ENCODE measurements around the gene TUG1.

Gene TUG1

GRCh38 chr22:31005535-31005934, 36.5 kb downstream of the TUG1 start:
- no peak for DNase-seq

DNA sequence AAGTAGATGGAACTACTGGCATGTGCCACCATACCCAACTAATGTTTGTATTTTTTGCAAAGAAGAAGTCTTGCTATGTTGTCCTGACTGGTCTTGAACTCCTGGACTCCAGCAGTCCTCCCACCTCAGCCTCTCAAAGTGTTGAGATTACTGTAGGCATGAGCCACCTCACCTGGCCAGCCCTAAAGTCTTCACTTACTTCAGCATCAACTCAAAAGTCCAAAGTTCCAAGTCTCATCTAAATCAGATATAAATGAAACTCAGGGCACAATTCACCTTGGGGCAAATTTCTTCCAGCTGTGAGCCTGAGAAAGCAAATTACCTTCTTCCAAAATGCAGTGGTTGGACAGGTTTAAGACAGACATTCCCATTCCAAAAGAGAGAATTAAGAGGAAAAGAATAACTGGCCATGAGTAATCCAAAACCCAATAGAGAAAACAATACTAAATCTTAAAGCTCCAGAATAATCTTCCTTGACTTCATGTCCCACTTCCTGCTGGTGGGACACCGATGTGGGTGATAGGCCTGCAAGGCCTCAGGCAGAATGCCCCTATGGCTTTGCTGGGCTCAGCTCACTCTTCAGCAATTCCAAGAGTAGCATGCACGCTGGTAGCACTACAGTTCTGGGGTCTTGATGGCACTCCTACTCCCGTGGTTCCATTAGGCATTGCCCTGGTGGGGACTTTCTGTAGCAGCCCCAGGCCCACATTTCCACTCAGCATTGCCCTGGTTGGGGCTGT, 50.3 kb downstream of the TUG1 start:
- no peak for DNase-seq

DNA sequence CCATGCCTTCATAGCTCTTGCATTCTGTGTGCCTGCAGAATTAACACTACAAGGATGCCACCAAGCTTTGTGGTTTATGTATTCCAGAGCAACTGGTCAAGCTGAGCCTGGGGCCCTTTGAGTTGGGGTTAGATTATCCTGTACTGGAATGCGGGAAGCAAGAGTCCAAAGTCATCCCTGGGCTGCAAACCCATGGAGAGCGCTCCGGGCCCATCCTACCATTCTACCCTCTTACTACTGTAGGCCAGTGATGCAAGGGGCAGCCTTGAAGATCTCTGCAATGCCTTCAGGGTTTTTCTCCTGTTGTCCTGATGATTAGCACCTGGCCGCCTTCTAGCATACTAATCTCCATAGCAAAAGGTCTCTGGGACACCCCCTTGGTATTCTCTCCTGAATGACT, 51.3 kb downstream of the TUG1 start:
- DNase-seq = no peak

GRCh38 chr22:31022516-31022915, 53.5 kb downstream of the TUG1 start:
- no peak for DNase-seq

Data from NCI-H82 (cell line).